Mesenteric fat pad (tissue), 1 donor: ENCODE results near the gene RIMS3. TPM values are rescaled to one million over a fixed set of nuclear protein-coding genes. Genes with fewer than 3 reads are reported as not detected.
"Not testable (repeated sequence)": the region's sequence is repeated elsewhere in the genome, so short reads cannot be mapped to it uniquely, and the experiment has no call there.

Source experiments
- DNase-seq: peaks from one replicate; pipeline ENCODE4 v3.0.0-alpha.2; 2020; ENCODE audit warnings: low spot score
- total RNA-seq: library from RNA; stranded (reverse); fragmentation: NEBNext Ultra II Directional; extraction: Animal tissue kit (Norgen Biotek cat#: 25700); gene quantifications from one replicate; pipeline ENCODE4 v1.2.1, GENCODE V29; 2021
- donor health status: DM: yes; HTN: yes; CAD: no.

Gene RIMS3
- total RNA-seq, 1 donor from 2014 or later = 1.2 TPM

DNA sequence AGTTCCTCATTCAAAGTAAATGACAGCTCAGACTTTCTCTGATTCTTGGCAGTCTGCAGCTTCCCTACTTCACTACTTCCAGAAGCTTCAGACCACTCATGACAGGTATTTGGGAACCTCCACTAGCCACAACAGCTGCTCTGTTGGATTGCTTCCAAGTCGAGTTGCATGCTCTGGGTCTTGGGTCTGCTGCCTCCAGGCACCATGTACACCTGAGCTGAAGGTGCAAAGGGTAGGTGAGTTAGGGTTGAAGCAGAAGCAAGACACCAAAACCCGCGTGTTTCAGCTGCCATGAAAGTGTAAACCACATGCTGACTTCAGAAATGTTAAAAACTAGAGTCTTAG lies 71.3 kb downstream of the RIMS3 start:
- DNase-seq = no peak

DNA sequence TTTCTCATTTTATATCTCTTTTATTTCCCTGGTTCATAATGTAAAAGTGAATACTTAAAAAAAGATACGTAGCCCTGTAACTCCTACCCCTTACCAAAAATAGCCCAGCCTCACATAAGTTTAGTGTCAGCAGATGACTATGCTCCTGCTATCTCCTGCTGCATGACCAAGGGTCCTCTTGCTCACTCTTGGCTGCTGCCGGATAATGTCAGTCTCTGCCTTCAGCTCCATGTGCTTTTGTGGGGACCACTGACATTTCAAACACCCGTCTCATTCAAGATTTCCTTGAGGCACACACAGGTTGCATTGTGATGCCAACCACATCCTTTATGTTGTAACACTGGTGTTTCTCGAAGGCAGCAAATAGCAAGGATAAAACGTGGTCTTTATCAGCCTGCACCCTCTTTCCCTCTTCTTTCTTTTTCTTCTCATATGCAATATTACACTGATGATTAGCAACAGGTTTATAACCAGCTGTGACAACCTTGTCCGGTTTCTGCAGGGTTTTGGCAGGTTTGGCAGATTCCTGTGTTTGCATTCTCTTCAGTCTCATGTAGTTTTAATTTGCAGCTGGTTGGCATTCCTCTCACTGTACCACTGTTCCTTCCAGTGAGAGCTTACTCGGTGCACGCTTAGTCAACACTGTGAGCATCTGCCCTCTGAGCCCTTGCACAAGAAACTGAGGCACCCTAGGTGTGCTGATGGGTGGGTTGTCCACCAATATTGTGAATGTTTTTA lies 71.9 kb downstream of the RIMS3 start:
- DNase-seq = no peak

GRCh38 chr1:40592107-40592803 lies 73.2 kb downstream of the RIMS3 start:
- no peak for DNase-seq

DNA sequence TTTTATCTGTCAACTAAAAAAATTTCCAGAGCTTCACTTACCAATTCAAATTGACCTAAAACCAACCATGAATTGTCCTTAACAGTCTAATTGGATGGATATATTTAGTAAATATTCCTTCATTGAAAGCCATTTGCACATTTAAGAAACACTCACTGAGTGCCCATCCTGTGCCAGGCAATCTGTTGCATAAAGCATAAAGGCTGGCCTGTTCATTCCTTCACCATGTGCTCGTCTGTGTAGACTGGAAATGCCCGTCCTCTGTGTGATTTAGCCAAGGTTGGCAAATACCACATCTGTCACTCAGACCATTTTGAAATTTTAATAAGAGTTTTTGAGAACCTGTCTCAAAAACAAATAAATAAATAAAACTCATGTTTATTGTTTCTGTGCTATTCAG lies 76.9 kb downstream of the RIMS3 start:
- no peak for DNase-seq

DNA sequence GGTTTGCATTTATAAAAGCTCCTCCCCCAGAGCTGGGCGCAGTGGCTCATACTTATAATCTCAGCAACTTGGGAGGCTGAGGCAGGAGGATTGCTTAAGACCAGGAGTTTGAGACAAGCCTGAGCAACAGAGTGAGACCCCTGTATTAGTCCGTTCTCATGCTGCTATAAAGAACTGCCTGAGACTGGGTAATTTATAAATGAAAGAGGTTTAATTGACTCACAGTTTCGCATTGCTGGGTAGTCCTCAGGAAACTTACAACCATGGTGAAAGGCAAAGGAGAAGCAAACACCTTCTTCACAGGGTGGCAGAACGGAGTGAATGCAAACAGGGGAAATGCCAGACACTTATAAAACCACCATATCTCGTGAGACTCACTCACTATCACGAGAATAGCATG lies 81.5 kb downstream of the RIMS3 start:
- no peak for DNase-seq

GRCh38 chr1:40582116-40582515 lies 83.4 kb downstream of the RIMS3 start:
- DNase-seq = no peak

- no peak for DNase-seq
These were observed 90.1 kb downstream of the RIMS3 start for GRCh38 chr1:40575336-40575735.

- DNase-seq = not testable (repeated sequence)
These were observed 90.7 kb downstream of the RIMS3 start for GRCh38 chr1:40574805-40575204.

Other genes with a start within 250 kb of the RIMS3 start
- gene ZFP69B, start 215.2 kb downstream of the RIMS3 start, total RNA-seq = 1.3 TPM
- 3.0 TPM for gene ZFP69, start 188.4 kb downstream of the RIMS3 start, total RNA-seq
- gene EXO5, start 156.9 kb downstream of the RIMS3 start, total RNA-seq = 6.3 TPM
- 3.7 TPM for gene ZNF684, start 134.0 kb downstream of the RIMS3 start, total RNA-seq
- gene NFYC, start 26.0 kb upstream of the RIMS3 start, total RNA-seq = 36.4 TPM
- gene KCNQ4, start 118.1 kb upstream of the RIMS3 start, total RNA-seq = 1.4 TPM
- 20.6 TPM for gene CITED4, start 196.7 kb upstream of the RIMS3 start, total RNA-seq